Loucy (cell line): Measurements from ENCODE around the gene GCSAML.

Experiments used
- CTCF ChIP-seq: fragments of 200-600 bp; sonication (generic); conservative IDR thresholded peaks from 2 replicates; pipeline ENCODE4 v1.5.1; 2014; ENCODE audit warnings: mild to moderate bottlenecking, antibody characterized with exemption, low read length
- EZH2phosphoT487 ChIP-seq: fragments of 200-600 bp; IDR thresholded peaks from 2 replicates; pipeline ENCODE4 v1.6.1; 2018; ENCODE audit warnings: antibody characterized with exemption, mild to moderate bottlenecking, moderate library complexity, borderline replicate concordance

DNA sequence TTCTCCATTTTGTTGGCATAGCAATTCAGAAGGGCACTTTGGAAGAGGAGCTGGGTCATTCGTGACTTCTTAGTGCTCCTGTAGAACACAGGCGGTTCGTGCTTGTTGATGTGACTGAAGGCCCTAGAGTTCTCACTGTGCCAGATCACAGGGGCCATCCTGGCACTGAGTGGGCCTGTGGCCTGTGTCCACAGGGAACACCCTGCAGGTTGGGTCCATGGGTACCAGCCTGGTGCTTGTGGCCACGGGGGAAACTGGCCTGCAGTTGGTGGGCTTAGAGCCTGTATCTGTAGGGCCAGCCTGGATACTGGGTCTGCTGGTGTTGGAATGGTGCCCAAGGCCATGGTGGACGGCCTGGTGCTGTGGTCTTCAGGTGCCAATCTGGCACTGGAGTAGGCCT lies 65.7 kb downstream of the GCSAML start:
- TF ChIP-seq CTCF (no peak), EZH2phosphoT487 (no peak)
